GM06990 (cell line): Measurements from ENCODE around the gene NT5M.
A peak's percentile ranks its signal among the peaks of the same experiment; 100 is the strongest.

ENCODE experiments used
- DNase-seq: peaks from one replicate; pipeline ENCODE4 v3.0.0-alpha.2; 2011; ENCODE audit not compliant: insufficient read length; ENCODE audit errors: extremely low read depth
- H3K27me3 ChIP-seq: replicated peaks from 2 replicates; pipeline ENCODE4 v1.6.0; 2011; ENCODE audit warnings: low read length; ENCODE audit not compliant: control insufficient read depth, insufficient read depth
- H3K36me3 ChIP-seq: 2 replicates; pipeline ENCODE4 v1.5.1; 2011; ENCODE audit warnings: low read length; ENCODE audit not compliant: control insufficient read depth, insufficient read depth
- H3K4me3 ChIP-seq: replicated peaks from 2 replicates; pipeline ENCODE4 v1.5.1; 2011; ENCODE audit warnings: low read depth, mild to moderate bottlenecking, control low read depth, low read length
- TF ChIP-seq, protein P1 (sequence below): IDR thresholded peaks from 2 replicates; pipeline ENCODE4 v1.5.1; 2011; ENCODE audit warnings: low read length, control low read depth, mild to moderate bottlenecking, inconsistent platforms; ENCODE audit not compliant: insufficient read depth, poor library complexity, severe bottlenecking

Gene NT5M

DNA sequence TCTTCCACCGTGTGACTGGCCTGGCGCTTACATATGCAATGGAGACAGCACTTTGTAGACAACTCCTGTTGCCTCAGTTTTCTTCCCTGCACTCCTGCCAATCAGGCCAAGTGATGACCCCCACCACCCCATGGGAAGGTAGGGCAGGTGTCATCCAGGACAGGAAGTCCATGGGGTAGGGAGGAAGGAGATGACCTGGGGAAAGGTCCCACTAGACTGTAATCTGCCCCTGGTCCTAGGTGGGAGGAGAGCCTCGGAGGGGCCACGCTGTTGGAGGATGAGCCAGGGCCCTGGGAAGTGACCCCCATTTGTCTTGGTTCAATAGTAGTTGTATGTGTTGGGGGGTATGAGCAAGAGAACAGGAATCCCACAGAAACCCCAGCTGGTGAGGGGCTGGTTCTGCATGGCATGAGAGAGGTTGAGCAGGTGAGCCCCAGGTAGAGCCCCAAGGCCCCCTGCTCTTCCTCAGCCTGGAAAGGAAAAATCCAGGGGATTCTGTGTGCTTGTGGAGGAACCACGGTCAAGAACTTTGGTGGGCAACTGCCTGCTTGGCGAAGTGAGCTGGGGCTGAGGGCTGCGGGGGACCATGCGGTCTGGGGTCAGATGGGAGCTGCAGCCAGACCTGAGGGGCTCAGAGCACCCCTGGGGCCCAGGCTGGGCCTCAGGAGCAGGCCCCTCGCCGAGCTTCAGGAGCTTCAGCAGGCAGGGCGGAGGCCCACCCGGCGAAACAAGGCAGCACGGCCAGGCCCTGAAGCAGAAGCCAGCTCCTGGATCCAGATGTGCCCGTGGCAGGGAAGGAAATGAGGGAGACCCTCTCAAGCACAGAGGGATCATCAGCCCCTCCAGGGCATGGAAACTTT lies 50.7 kb downstream of the NT5M start:
- no peak for DNase-seq
- H3K4me3 ChIP-seq, result no peak overlapping the region
- TF ChIP-seq, protein P1, sequence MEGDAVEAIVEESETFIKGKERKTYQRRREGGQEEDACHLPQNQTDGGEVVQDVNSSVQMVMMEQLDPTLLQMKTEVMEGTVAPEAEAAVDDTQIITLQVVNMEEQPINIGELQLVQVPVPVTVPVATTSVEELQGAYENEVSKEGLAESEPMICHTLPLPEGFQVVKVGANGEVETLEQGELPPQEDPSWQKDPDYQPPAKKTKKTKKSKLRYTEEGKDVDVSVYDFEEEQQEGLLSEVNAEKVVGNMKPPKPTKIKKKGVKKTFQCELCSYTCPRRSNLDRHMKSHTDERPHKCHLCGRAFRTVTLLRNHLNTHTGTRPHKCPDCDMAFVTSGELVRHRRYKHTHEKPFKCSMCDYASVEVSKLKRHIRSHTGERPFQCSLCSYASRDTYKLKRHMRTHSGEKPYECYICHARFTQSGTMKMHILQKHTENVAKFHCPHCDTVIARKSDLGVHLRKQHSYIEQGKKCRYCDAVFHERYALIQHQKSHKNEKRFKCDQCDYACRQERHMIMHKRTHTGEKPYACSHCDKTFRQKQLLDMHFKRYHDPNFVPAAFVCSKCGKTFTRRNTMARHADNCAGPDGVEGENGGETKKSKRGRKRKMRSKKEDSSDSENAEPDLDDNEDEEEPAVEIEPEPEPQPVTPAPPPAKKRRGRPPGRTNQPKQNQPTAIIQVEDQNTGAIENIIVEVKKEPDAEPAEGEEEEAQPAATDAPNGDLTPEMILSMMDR, result no peak
- no peaks in the 10 kb centered on the region for H3K36me3 ChIP-seq
- H3K27me3 ChIP-seq, result no peaks in the 10 kb centered on the region

DNA sequence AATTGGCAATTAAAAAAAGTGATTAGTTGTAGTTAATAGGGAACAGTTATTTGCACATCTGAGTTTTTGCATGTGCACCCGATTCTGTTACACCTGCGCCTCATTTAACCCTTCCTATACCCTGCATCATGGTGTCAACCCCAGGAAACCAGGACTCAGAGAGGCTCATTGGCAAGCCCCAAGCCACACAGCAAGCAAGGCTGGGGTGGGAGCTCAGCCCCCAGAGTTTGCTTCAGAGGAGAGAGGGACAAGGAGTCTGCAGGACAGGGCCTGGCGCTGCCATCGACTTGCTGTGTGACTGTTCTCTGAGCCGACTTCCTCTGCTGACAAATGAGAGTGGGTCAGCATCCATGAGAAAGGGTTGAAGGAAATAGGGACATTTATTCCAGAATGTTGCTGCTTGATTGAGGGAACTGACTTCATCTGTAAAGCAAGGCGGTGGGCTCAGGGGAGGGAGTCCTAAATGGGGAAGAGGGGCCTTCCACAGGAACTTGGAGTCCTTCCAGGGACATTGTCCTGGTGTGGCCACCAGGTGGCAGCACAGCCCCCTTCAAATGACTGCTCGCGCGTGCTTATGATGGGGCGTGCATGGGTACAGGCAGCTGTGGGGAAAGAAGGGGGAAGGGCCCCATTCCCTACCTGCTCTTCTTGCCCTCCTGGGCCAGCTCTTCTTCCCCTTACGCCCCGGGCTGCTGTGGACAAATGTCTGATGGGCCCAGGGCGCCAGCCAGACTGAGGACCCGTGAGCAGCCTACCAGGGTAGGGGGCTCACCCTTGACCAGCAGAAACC lies 51.6 kb downstream of the NT5M start:
- no peak overlapping the region for H3K4me3 ChIP-seq
- H3K36me3 ChIP-seq, result no peaks in the 10 kb centered on the region
- DNase-seq, result peak; percentile 50
- no peaks in the 10 kb centered on the region for H3K27me3 ChIP-seq
- TF ChIP-seq, protein P1, result peak; percentile 88

DNA sequence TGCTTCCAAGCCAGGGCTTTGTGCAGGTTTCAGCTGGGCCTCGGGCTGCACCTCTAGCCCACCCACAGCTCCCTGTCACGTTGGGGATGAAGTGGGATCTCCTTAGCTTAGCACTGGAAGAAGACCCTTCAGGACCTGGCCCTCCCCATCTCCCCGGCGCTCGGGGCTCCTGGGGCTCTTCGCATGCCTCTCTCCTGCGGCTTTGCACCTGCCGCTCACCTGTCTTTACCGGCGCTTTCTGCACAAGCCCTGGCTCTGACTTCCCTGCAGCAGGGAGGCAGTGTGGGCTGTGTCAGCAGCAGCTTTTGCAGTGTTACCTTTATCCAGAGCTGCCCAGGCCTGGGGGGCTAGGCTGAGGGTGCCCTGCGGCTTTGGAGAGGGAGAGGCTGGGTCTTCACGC lies 52.3 kb downstream of the NT5M start:
- DNase-seq, result no peak
- Histone ChIP-seq H3K27me3 (no peaks in the 10 kb centered on the region), H3K36me3 (no peaks in the 10 kb centered on the region), H3K4me3 (no peak overlapping the region)
- TF ChIP-seq, protein P1, result no peak

DNA sequence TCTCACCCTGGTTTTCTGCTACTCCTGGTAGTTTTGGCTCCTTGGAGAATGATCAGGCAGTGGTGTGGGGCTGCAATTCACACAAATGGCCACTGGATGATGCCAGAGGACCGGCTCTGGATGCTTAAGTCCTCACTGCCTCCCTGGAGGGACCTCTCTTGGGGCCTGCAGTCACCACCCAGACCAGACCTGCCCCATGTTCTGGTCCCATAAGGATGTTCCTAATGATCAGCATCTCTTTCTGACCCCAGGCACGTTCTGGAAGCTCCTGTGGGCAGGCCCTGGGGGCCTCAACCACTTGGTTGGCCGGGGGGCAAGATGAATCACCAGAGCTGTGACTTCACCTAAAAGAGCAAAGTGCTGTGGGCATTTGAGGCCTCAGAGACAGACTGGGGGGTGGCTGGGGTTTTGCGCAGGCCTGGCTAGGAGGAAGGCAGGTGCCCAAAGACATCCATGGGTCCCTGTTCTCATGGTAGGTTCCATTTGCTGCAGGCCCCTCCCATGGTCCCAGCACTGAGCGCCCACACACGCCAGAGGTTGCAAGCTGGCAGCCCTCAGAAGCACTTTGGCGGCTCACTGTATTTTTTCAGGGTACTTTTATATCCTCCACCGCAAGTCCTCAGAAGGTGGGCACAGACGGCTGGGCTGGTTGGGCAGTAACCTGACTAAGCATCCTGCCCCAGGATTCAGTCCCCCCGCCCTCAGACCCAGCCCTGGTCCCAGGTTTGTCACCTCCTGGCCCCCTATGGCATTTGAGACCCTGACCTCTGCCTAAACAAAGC lies 53.2 kb downstream of the NT5M start:
- Histone ChIP-seq H3K27me3 (no peaks in the 10 kb centered on the region), H3K36me3 (no peaks in the 10 kb centered on the region), H3K4me3 (no peak overlapping the region)
- no peak for DNase-seq
- TF ChIP-seq, protein P1, result peak; percentile 100

DNA sequence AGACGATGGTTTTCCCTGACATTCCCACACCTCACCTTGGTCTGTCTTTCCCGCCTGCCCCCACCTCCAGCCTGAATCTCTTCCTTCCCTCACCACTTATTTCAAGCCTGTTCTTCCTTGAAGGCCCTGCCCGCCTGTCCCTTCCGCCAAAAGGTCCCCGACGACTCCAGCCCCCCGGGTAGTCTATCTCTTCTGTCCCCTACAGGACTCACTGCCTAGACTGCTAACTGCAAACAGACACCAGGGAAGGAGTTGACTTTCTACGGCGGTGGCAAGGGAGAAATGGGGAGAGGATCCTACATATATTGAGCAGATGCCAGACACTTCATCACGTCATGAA lies 53.7 kb downstream of the NT5M start:
- Histone ChIP-seq H3K36me3 (no peaks in the 10 kb centered on the region), H3K27me3 (no peaks in the 10 kb centered on the region; the same call in 1 of the 2 replicates), H3K4me3 (no peak overlapping the region)
- DNase-seq, result no peak
- TF ChIP-seq, protein P1, result no peak
